Thyroid gland (tissue), 4 donors: ENCODE data around the gene CDH4. TPM values are rescaled to one million over a fixed set of nuclear protein-coding genes. Genes with fewer than 3 reads are reported as not detected.

Source experiments
- DNase-seq, 2 donors: peaks; one replicate each; pipeline ENCODE4 v3.0.0-alpha.2; 2019
- H3K27ac ChIP-seq, 3 donors: fragments of 200-600 bp; sonication (generic); 1 replicate in 2 of 3; 2 replicates in 1 of 3; pipeline ENCODE4 v1.5.1; 2016 to 2019; ENCODE audit warnings: mild to moderate bottlenecking in 1 of 3, moderate library complexity in 1 of 3
- H3K27me3 ChIP-seq: fragments of 200-600 bp; sonication (generic); one replicate; pipeline ENCODE4 v1.5.1; 2019
- H3K36me3 ChIP-seq, 2 donors: fragments of 200-600 bp; sonication (generic); one replicate each; pipeline ENCODE4 v1.5.1; 2016 to 2019
- H3K4me1 ChIP-seq, 2 donors: fragments of 200-600 bp; sonication (generic); one replicate each; pipeline ENCODE4 v1.5.1; 2017 to 2019
- H3K4me3 ChIP-seq, 3 donors: fragments of 200-600 bp; sonication (generic); replicated peaks in 1 of 3; 1 replicate in 2 of 3; 2 replicates in 1 of 3; pipeline ENCODE4 v1.5.1; 2016; ENCODE audit warnings: mild to moderate bottlenecking in 1 of 3
- H3K9me3 ChIP-seq: fragments of 200-600 bp; sonication (generic); one replicate; pipeline ENCODE4 v1.5.1; 2017
- CTCF ChIP-seq, 6 experiments: fragments of 200-600 bp in 3 of 6; fragments of 450-650 bp in 3 of 6; sonication (generic) in 3 of 6; IDR thresholded peaks; one replicate each; pipeline ENCODE4 v1.5.1; 2016 to 2019; ENCODE audit warnings: antibody characterized with exemption in 6 of 6, mild to moderate bottlenecking in 2 of 6, inconsistent platforms in 1 of 6, moderate library complexity in 1 of 6
- POLR2A ChIP-seq, 2 donors: fragments of 450-650 bp; IDR thresholded peaks; one replicate each; pipeline ENCODE4 v1.6.1; 2017; ENCODE audit warnings: antibody characterized with exemption in 2 of 2, mild to moderate bottlenecking in 2 of 2, moderate library complexity in 1 of 2
- WGBS, 2 donors: methylation state at CpG; one replicate each; pipeline ENCODE4 v1.1.5; 2017; 5-methylcytosine and 5-hydroxymethylcytosine counted together
- intact Hi-C: fragments of 100-400 bp; cut with DNase I; formaldehyde crosslinking; loops from one replicate; pipeline ENCODE4 v1.15.1; 2023
- total RNA-seq, 4 donors: library from RNA; depleted of rRNA; stranded (reverse); fragments of >200 nt; gene quantifications; one replicate each; pipeline ENCODE4 v1.2.3, GENCODE V29; 2016

CDH4 gene
- total RNA-seq, 4 donors from 2014 or later, result 0.22 to 0.29 (median 0.29) TPM; not detected in 1

- 84 to 94% methylated on average over 7 to 11 of the region's 13 CpGs for WGBS, 2 donors
- intact Hi-C loops, result no loop called here
- Histone ChIP-seq H3K4me1 (peaks cover 0 to 4% of the 10 kb centered on the region in 2 donors), H3K27ac (no peak overlapping the region), H3K9me3 (no peaks in the 10 kb centered on the region), H3K27me3 (peaks cover 3% of the 10 kb centered on the region), H3K4me3 (no peak overlapping the region), H3K36me3 (no peaks in the 10 kb centered on the region)
- no peak for TF ChIP-seq CTCF (IDR thresholded peaks at IDR 0.05)
- TF ChIP-seq POLR2A (IDR thresholded peaks at IDR 0.05), result no peak
- DNase-seq, result no peak
These were observed 548.5 kb downstream of the CDH4 start for GRCh38 chr20:61800359-61801064.

GRCh38 chr20:61801065-61801360 is 549.0 kb downstream of the CDH4 start:
- no peaks in the 10 kb centered on the region for H3K36me3 ChIP-seq
- no peak for DNase-seq
- H3K27ac ChIP-seq, result no peak overlapping the region
- intact Hi-C loops, result no loop called here
- no peak overlapping the region for H3K4me3 ChIP-seq
- no peaks in the 10 kb centered on the region for H3K9me3 ChIP-seq
- no peak for TF ChIP-seq CTCF (IDR thresholded peaks at IDR 0.05)
- TF ChIP-seq POLR2A (IDR thresholded peaks at IDR 0.05), result no peak
- H3K27me3 ChIP-seq, result peaks cover 3% of the 10 kb centered on the region
- WGBS, 2 donors, result 76 to 84% methylated on average over 4 to 7 of the region's 9 CpGs
- H3K4me1 ChIP-seq, result peaks cover 0 to 4% of the 10 kb centered on the region in 2 donors

GRCh38 chr20:61801428-61801827 is 549.4 kb downstream of the CDH4 start:
- intact Hi-C loops, result no loop called here
- Histone ChIP-seq H3K4me1 (peaks cover 0 to 4% of the 10 kb centered on the region in 2 donors), H3K27ac (no peak overlapping the region), H3K36me3 (no peaks in the 10 kb centered on the region), H3K4me3 (no peak overlapping the region), H3K9me3 (no peaks in the 10 kb centered on the region), H3K27me3 (peaks cover 3% of the 10 kb centered on the region)
- 63 to 74% methylated on average over 4 of the region's 4 CpGs for WGBS, 2 donors
- no peak for DNase-seq
- TF ChIP-seq CTCF (IDR thresholded peaks at IDR 0.05) (no peak), POLR2A (IDR thresholded peaks at IDR 0.05) (no peak)

GRCh38 chr20:61801857-61802442 is 549.9 kb downstream of the CDH4 start:
- TF ChIP-seq CTCF (IDR thresholded peaks at IDR 0.05) (no peak), POLR2A (IDR thresholded peaks at IDR 0.05) (no peak)
- Histone ChIP-seq H3K36me3 (no peaks in the 10 kb centered on the region), H3K27ac (no peak overlapping the region), H3K4me3 (no peak overlapping the region), H3K9me3 (no peaks in the 10 kb centered on the region), H3K4me1 (peaks cover 0 to 4% of the 10 kb centered on the region in 2 donors), H3K27me3 (peaks cover 3% of the 10 kb centered on the region)
- DNase-seq, result no peak
- WGBS, 2 donors, result 74 to 80% methylated on average over 10 of the region's 10 CpGs
- intact Hi-C loops, result no loop called here

GRCh38 chr20:61802721-61803311 is 550.8 kb downstream of the CDH4 start:
- TF ChIP-seq CTCF (IDR thresholded peaks at IDR 0.05), result no peak
- no peak for TF ChIP-seq POLR2A (IDR thresholded peaks at IDR 0.05)
- 82 to 88% methylated on average over 32 to 35 of the region's 36 CpGs for WGBS, 2 donors
- intact Hi-C loops, result no loop called here
- DNase-seq, result no peak
- Histone ChIP-seq H3K4me1 (peaks cover 0 to 4% of the 10 kb centered on the region in 2 donors), H3K36me3 (no peaks in the 10 kb centered on the region), H3K27me3 (peaks cover 3% of the 10 kb centered on the region), H3K4me3 (no peak overlapping the region), H3K27ac (no peak overlapping the region), H3K9me3 (no peaks in the 10 kb centered on the region)
